ENCODE data around the gene LRRC28. TPM values are rescaled to one million over a fixed set of nuclear protein-coding genes. Genes with fewer than 3 reads are reported as not detected.

The LRRC28 gene
- total RNA-seq, result 10 to 100 TPM; 16.3 to 66.1 TPM
- 1 to 10 TPM; 7.7 to 9.8 TPM for polyA plus RNA-seq
- long read RNA-seq, donor 1, full-length matches to known transcripts, result 6 of 6 reads
- long read RNA-seq, donor 1, partial matches to known transcripts, result 0 of 6 reads
- long read RNA-seq, donor 1, other reads (novel, unspliced or antisense), result 0 of 6 reads
- long read RNA-seq, donor 2, result 0 reads
- long read RNA-seq, donor 3, full-length matches to known transcripts, result 3 of 3 reads
- long read RNA-seq, donor 3, partial matches to known transcripts, result 0 of 3 reads
- long read RNA-seq, donor 3, other reads (novel, unspliced or antisense), result 0 of 3 reads
- long read RNA-seq, donor 4, partial matches to known transcripts, result 0 of 1 reads
- long read RNA-seq, donor 4, other reads (novel, unspliced or antisense), result 0 of 1 reads
- long read RNA-seq, donor 5, full-length matches to known transcripts, result 4 of 4 reads
- long read RNA-seq, donor 5, partial matches to known transcripts, result 0 of 4 reads
- long read RNA-seq, donor 5, other reads (novel, unspliced or antisense), result 0 of 4 reads

DNA sequence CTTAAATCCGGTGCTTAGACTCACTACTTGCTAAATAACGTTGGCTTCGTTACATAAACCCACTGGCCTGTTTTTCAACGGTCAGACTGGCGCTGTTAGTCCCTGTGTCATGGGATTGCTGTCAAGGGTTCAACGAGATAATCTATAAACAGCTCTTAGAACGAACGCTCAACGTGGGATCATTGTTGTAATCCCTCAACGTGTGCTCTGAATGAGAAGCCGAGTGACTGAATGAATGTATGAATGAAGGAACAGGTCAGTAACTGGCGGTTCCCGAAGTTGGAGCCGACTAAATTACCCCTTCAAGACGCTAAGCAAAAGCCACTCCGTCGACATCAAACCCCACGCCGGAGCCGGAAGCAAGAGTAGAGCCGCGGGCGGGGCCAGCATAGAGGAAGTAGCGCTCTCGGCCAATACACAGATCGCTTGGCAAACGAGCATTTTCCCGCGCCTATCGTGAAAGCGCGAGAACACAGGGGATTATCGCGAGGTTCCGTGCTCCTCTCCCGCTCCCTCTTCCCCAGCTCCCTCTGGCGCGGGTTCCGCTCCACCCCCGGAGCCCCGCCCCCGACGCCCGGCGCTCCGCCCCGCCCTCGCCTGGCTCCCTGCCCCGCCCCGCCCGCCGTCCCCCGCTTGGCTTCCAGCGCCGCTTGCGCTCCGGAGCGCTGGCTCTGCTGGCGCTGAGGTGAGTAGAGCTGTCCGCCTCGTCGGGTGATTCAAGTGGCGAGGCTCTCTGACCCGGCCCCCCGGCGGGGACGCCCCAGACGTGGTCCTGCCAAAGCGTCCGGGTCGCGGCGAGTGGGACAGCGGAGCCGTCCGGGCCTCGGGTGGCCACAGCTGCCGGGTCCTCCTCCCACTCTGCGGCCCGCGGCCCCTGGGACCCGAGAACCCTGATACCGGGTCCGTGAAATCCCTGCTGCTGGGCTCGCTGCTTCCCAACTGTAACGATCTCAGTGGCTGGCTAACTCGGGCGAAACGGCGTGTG lies at the start of gene LRRC28:
TSS of gene LRRC28 (plus strand) at position 625 of the 985 bp plus-strand sequence. CDS start 4,477 bp downstream, outside the sequence.
- no peaks in the 10 kb centered on the region for H3K27me3 ChIP-seq (ENCODE audit: control insufficient read depth in 3 of 3, insufficient read depth in 3 of 3, low read length in 2 of 3)
- 1% methylated on average over 74 to 90 of the region's 90 CpGs for WGBS, 2 donors
- peak within 1 kb of the TSS; percentile 68 for H3K4me3 ChIP-seq
- DNase-seq, result peak; percentile 100
- H3K9me3 ChIP-seq (ENCODE audit: control insufficient read depth in 4 of 4, insufficient read depth in 3 of 4, low read length in 3 of 4), result peaks cover 0 to 1% (median 0%) of the 10 kb centered on the region in 4 donors
- peaks cover 0 to 2% (median 0%) of the 10 kb centered on the region in 4 donors for H3K36me3 ChIP-seq (ENCODE audit: control insufficient read depth in 4 of 4, insufficient read depth in 4 of 4, low read length in 4 of 4)
- TF ChIP-seq, protein P1, sequence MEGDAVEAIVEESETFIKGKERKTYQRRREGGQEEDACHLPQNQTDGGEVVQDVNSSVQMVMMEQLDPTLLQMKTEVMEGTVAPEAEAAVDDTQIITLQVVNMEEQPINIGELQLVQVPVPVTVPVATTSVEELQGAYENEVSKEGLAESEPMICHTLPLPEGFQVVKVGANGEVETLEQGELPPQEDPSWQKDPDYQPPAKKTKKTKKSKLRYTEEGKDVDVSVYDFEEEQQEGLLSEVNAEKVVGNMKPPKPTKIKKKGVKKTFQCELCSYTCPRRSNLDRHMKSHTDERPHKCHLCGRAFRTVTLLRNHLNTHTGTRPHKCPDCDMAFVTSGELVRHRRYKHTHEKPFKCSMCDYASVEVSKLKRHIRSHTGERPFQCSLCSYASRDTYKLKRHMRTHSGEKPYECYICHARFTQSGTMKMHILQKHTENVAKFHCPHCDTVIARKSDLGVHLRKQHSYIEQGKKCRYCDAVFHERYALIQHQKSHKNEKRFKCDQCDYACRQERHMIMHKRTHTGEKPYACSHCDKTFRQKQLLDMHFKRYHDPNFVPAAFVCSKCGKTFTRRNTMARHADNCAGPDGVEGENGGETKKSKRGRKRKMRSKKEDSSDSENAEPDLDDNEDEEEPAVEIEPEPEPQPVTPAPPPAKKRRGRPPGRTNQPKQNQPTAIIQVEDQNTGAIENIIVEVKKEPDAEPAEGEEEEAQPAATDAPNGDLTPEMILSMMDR (IDR thresholded peaks at IDR 0.05; ENCODE audit: control extremely low read depth, extremely low read depth), result no peak
- peak; percentile 95 for ATAC-seq (ENCODE audit: insufficient read depth, low FRiP score)
- H3K4me1 ChIP-seq (ENCODE audit: control insufficient read depth in 5 of 5, insufficient read depth in 5 of 5, low read length in 5 of 5), result peaks cover 2 to 27% (median 6%) of the 10 kb centered on the region in 5 donors
- peak within 1 kb of the TSS; percentile 81 to 99 for H3K9ac ChIP-seq (ENCODE audit: insufficient read depth in 1 of 2, low read length in 2 of 2)
- H3K27ac ChIP-seq (ENCODE audit: low read depth in 1 of 2, low read length in 1 of 2), result peak within 1 kb of the TSS; percentile 96 to 99

DNA sequence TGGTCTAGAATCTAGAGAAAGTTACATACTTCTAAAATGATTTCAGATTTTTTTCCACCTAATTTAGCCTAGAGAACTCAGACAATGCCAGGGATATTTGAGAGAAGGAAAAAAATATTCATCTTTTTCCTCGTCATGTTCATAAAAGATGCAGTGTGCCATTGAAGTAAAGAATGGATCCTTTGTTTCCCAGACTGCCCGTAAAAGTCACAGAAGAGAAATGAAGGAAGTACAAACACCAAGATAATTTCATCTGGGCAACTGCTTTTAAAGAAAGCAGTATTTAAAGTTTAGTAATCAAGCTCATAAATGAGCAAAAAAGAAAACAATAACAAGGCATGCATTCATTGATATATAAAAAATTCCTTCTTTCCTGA lies 49.1 kb upstream of the LRRC28 start:
- no peak for DNase-seq
- Histone ChIP-seq H3K27me3 (ENCODE audit: control insufficient read depth in 3 of 3, insufficient read depth in 3 of 3, low read length in 2 of 3) (no peaks in the 10 kb centered on the region), H3K4me1 (ENCODE audit: control insufficient read depth in 5 of 5, insufficient read depth in 5 of 5, low read length in 5 of 5) (no peaks in the 10 kb centered on the region), H3K36me3 (ENCODE audit: control insufficient read depth in 4 of 4, insufficient read depth in 4 of 4, low read length in 4 of 4) (peaks cover 3 to 17% (median 13%) of the 10 kb centered on the region in 4 donors), H3K9ac (ENCODE audit: insufficient read depth in 1 of 2, low read length in 2 of 2) (no peak overlapping the region), H3K27ac (ENCODE audit: low read depth in 1 of 2, low read length in 1 of 2) (no peak overlapping the region), H3K4me3 (no peak overlapping the region), H3K9me3 (ENCODE audit: control insufficient read depth in 4 of 4, insufficient read depth in 3 of 4, low read length in 3 of 4) (no peaks in the 10 kb centered on the region)
- TF ChIP-seq, protein P1 (IDR thresholded peaks at IDR 0.05; ENCODE audit: control extremely low read depth, extremely low read depth), result no peak
- 46 to 49% methylated on average over 2 of the region's 2 CpGs for WGBS, 2 donors
- no peak for ATAC-seq (ENCODE audit: insufficient read depth, low FRiP score)

DNA sequence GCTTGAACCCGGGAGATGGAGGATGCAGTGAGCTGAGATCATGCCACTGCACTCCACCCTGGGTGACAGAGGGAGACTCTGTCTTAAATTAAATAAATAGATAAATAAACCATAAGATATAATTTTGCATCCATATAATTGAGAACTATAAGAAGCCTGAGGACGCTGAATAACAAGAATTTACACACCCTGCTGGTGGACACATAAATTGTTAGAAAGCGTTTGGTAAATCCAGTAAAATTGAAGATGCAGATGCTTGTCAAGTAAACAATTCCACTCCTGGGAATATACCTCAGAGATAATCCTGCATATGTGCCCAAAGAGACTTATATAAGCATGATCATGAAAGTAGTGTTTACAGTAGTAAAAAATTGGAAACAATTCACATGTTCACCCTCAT lies 43.6 kb upstream of the LRRC28 start:
- peaks cover 0 to 3% (median 0%) of the 10 kb centered on the region in 5 donors for H3K4me1 ChIP-seq (ENCODE audit: control insufficient read depth in 5 of 5, insufficient read depth in 5 of 5, low read length in 5 of 5)
- H3K4me3 ChIP-seq, result no peak overlapping the region
- no peaks in the 10 kb centered on the region for H3K9me3 ChIP-seq (ENCODE audit: control insufficient read depth in 4 of 4, insufficient read depth in 3 of 4, low read length in 3 of 4)
- H3K27me3 ChIP-seq (ENCODE audit: control insufficient read depth in 3 of 3, insufficient read depth in 3 of 3, low read length in 2 of 3), result no peaks in the 10 kb centered on the region
- H3K36me3 ChIP-seq (ENCODE audit: control insufficient read depth in 4 of 4, insufficient read depth in 4 of 4, low read length in 4 of 4), result peaks cover 0 to 11% (median 0%) of the 10 kb centered on the region in 4 donors
- no peak overlapping the region for H3K27ac ChIP-seq (ENCODE audit: low read depth in 1 of 2, low read length in 1 of 2)
- WGBS, 2 donors, result 93 to 96% methylated on average over 3 of the region's 3 CpGs
- H3K9ac ChIP-seq (ENCODE audit: insufficient read depth in 1 of 2, low read length in 2 of 2), result no peak overlapping the region
- ATAC-seq (ENCODE audit: insufficient read depth, low FRiP score) (no peak), DNase-seq (no peak)
- TF ChIP-seq, protein P1 (IDR thresholded peaks at IDR 0.05; ENCODE audit: control extremely low read depth, extremely low read depth), result no peak
